Prostate gland (tissue), 2 donors: ENCODE data around the gene ADGRB3.
"Not testable (repeated sequence)": the region's sequence is repeated elsewhere in the genome, so short reads cannot be mapped to it uniquely, and the experiment has no call there.

Source experiments
- CTCF ChIP-seq, 4 experiments: fragments of 200-600 bp in 2 of 4; fragments of 450-650 bp in 2 of 4; sonication (generic) in 2 of 4; IDR thresholded peaks; 1 replicate in 3 of 4; 2 replicates in 1 of 4; pipeline ENCODE4 v1.5.1; 2016 to 2019; ENCODE audit warnings: antibody characterized with exemption in 4 of 4, mild to moderate bottlenecking in 2 of 4, moderate library complexity in 2 of 4
- POLR2A ChIP-seq: fragments of 450-650 bp; IDR thresholded peaks from one replicate; pipeline ENCODE4 v1.6.1; 2016; ENCODE audit warnings: antibody characterized with exemption, mild to moderate bottlenecking
- POLR2AphosphoS5 ChIP-seq: sonication (generic); formaldehyde crosslinking; IDR thresholded peaks from one replicate; pipeline ENCODE4 v1.6.1; 2017; ENCODE audit warnings: antibody characterized with exemption

GRCh38 chr6:68814976-68815375 lies 179.9 kb downstream of the ADGRB3 start:
- not testable (repeated sequence) for TF ChIP-seq CTCF (IDR thresholded peaks at IDR 0.05); POLR2A; POLR2AphosphoS5
